ENCODE data around the gene SCGB1A1.
"Not testable (repeated sequence)": the region's sequence is repeated elsewhere in the genome, so short reads cannot be mapped to it uniquely, and the experiment has no call there.

The SCGB1A1 gene

DNA sequence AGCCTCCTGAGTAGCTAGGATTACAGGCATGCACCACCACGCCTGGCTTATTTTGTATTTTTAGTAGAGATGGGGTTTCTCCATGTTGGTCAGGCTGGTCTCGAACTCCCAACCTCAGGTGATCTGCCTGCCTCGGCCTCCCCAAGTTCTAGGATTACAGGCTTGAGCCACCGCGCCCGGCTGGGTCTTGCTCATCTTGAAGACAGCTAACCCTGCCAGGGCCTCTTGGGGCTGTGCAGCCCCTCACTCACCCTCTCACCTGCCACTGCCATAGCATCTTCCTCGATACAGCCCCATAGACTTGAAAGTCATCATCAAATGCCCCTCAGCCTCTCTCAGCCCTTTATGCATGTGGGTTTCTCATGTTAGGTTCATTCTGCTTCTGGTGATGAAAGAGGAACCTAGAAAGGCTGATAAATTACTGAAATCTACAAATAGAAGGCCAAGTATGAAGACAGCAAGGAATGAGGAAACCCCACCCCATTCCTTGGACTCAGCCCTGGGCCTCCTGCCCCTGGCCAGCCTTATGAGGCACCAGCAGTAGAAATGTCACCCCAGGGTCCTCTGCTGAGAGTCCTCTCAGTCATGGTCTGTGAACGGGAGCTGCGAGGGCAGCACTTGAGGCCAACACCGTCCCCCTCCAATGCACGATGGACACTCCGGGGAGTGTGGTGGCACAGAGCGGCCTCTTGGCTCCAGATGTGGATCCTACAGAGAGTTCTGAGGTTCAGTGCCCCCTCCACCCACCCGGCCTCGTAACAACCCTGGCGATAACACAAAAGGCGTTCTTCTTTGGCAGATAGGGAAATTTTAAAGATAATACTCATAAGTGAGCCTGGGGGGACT lies 24.8 kb downstream of the SCGB1A1 start:
- H3K27ac ChIP-seq, result no peak overlapping the region
- TF ChIP-seq, protein P1, sequence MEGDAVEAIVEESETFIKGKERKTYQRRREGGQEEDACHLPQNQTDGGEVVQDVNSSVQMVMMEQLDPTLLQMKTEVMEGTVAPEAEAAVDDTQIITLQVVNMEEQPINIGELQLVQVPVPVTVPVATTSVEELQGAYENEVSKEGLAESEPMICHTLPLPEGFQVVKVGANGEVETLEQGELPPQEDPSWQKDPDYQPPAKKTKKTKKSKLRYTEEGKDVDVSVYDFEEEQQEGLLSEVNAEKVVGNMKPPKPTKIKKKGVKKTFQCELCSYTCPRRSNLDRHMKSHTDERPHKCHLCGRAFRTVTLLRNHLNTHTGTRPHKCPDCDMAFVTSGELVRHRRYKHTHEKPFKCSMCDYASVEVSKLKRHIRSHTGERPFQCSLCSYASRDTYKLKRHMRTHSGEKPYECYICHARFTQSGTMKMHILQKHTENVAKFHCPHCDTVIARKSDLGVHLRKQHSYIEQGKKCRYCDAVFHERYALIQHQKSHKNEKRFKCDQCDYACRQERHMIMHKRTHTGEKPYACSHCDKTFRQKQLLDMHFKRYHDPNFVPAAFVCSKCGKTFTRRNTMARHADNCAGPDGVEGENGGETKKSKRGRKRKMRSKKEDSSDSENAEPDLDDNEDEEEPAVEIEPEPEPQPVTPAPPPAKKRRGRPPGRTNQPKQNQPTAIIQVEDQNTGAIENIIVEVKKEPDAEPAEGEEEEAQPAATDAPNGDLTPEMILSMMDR (IDR thresholded peaks at IDR 0.05), result no peak
- TF ChIP-seq ZFX (IDR thresholded peaks at IDR 0.05; ENCODE audit: borderline replicate concordance), result no peak

DNA sequence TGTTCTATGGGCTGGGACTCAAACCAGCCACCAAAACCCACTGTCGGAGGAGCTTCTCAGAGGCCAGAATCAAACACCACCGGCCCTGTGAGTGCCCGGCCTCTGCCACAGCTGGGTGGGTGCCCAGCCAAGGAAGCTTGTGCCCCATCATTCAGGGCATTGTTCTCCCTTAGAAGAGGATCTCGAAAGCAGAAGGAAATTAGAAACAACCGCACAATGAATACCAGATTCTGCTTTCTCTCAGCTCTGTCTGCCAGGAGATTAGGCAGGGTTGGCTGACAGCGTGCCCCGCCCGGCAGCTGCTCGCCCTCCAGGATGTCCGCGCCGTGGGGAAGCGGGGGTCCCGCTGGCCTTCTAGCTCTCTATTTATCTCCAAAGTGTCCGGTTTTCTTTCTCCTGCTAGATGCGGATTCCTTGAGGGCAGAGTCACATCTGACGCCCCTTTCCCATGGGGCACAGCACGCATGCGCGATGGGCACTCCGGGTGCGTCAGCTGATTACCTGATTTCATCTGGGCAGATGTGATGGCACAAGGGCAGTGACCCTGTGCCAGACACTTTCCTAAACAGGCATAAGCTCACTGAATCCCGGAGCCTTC lies 25.5 kb downstream of the SCGB1A1 start:
- TF ChIP-seq ZFX (IDR thresholded peaks at IDR 0.05; ENCODE audit: borderline replicate concordance), result no peak
- TF ChIP-seq, protein P1 (IDR thresholded peaks at IDR 0.05), result no peak
- no peak overlapping the region for H3K27ac ChIP-seq

DNA sequence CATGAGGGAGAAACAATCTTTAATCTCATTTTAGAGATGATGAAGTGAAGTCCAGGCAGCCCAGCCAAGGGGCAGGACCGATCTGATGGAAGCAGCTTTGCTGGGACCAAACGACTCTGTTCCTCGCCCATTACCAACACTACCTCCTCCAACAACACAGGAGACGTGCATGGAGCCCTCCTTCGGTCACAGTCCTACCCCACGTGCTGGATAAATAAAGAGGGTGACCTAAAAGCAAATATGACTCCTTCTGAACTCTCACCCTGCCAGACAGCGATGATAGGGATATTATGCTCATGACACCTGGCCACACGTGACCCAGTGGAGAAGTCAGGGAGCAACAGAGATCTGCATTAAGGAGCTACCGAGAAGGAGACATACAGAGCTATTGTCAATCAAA lies 26.0 kb downstream of the SCGB1A1 start:
- H3K27ac ChIP-seq, result no peak overlapping the region
- TF ChIP-seq ZFX (IDR thresholded peaks at IDR 0.05; ENCODE audit: borderline replicate concordance), result no peak
- TF ChIP-seq, protein P1 (IDR thresholded peaks at IDR 0.05), result no peak

DNA sequence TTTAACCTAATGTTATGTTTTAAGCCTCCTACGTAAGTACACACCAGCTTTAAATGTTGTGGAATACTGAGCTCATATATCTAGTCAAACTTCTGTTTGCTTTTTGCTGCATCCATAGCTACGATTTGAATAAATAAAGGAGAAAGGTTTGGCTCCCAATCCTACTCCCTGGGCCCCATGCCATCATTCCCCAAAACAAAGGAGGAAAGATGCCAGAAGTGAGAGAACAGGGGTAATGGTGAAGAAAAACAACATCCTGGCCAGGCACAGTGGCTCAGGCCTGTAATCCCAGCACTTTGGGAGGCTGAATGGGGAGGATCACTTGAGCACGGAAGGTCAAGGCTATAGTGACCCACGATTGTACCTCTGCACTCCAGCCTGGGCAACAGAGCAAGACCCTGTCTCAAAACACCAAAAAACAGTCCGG lies 26.5 kb downstream of the SCGB1A1 start:
- H3K27ac ChIP-seq, result no peak overlapping the region
- TF ChIP-seq, protein P1 (IDR thresholded peaks at IDR 0.05), result no peak
- TF ChIP-seq ZFX (IDR thresholded peaks at IDR 0.05; ENCODE audit: borderline replicate concordance), result no peak

DNA sequence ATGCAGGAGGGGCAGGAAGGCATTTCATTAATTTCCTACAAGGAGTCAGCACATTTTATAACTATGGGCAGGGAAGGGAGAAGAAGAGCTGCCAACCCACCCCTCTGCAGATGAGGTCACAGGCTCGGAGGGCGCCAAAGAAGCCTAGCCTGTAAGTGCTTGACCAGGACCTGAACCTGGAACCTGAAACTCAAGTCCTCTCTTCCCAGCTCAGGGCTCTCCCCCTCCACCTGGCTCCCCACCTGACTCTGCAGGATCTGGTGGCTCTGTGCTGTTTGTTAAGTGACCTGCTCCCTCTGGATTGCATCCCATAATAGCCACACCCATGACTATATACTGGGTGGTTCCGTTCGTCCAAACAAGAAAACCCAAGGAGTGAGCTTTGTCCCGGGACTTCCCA lies 27.3 kb downstream of the SCGB1A1 start:
- no peak overlapping the region for H3K27ac ChIP-seq
- TF ChIP-seq, protein P1 (IDR thresholded peaks at IDR 0.05), result no peak
- no peak for TF ChIP-seq ZFX (IDR thresholded peaks at IDR 0.05; ENCODE audit: borderline replicate concordance)

DNA sequence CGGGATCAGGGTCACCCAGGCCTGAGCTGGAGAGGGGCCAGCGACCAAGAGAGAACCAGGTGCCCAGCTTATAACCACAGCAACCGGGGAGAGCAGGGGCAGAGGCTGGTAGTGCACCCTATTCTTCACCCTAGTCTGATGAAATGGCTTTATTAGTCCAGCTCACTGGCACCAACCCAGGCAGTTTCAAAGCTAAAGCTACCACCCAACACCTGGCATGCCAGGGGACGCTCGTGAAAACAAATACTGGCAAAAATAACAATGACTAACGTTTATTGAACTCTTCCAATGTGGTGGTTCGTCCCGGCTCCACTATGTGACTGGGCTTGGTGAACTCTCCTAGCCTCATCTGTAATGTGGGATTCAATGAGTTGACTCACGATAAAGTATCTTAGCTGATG lies 30.6 kb downstream of the SCGB1A1 start:
- H3K27ac ChIP-seq, result no peak overlapping the region
- TF ChIP-seq ZFX (IDR thresholded peaks at IDR 0.05; ENCODE audit: borderline replicate concordance), result no peak
- TF ChIP-seq, protein P1 (IDR thresholded peaks at IDR 0.05), result no peak

DNA sequence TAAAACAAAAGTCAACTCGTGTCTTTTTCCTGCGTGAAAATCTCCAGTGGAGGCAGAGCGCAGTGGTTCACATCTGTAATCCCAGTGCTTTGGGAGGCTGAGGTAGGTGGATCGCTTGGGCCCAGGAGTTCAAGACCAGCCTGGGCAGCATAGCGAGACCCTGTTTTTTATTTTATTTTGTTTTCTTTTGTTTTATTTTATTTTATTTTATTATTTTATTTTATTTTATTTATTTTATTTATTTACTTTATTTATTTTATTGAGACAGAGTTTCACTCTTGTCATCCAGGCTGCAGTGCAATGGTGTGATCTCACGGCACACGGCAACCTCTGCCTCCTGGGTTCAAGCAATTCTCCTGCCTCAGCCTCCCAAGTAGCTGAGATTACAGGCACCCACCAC lies 31.1 kb downstream of the SCGB1A1 start:
- H3K27ac ChIP-seq, result not testable (repeated sequence)
